GM10847 (cell line): ENCODE results near the gene HOXB4.

ENCODE experiments used
- POLR2A ChIP-seq: IDR thresholded peaks from 2 replicates; pipeline ENCODE4 v1.6.1; 2011; ENCODE audit not compliant: insufficient read length; ENCODE audit errors: extremely low read depth

Gene HOXB4

GRCh38 chr17:48596735-48597527 lies 18.8 kb upstream of the HOXB4 start:
- TF ChIP-seq POLR2A = no peak

GRCh38 chr17:48596000-48596734 lies 18.0 kb upstream of the HOXB4 start:
- TF ChIP-seq POLR2A = no peak

GRCh38 chr17:48595278-48595999 lies 17.3 kb upstream of the HOXB4 start:
- no peak for TF ChIP-seq POLR2A

GRCh38 chr17:48594538-48595277 lies 16.6 kb upstream of the HOXB4 start:
- TF ChIP-seq POLR2A = no peak

GRCh38 chr17:48593840-48594537 lies 15.8 kb upstream of the HOXB4 start:
- no peak for TF ChIP-seq POLR2A

GRCh38 chr17:48593126-48593829 lies 15.1 kb upstream of the HOXB4 start, which contains the start of gene HOXB5:
Gene HOXB5, minus strand, starts transcription at chr17:48593779. Its CDS starts 97 bp downstream, at chr17:48593682.
- TF ChIP-seq POLR2A = no peak

- no peak for TF ChIP-seq POLR2A
Observed at GRCh38 chr17:48592577-48592976, 14.4 kb upstream of the HOXB4 start.

- no peak for TF ChIP-seq POLR2A
Observed at GRCh38 chr17:48592057-48592514, 13.9 kb upstream of the HOXB4 start.

GRCh38 chr17:48591255-48592056 lies 13.3 kb upstream of the HOXB4 start:
- no peak for TF ChIP-seq POLR2A

- no peak for TF ChIP-seq POLR2A
Observed at GRCh38 chr17:48590607-48591161, 12.5 kb upstream of the HOXB4 start.

- TF ChIP-seq POLR2A = no peak
Observed at GRCh38 chr17:48589831-48590606, 11.9 kb upstream of the HOXB4 start, which contains the start of gene HOXB3. Gene HOXB3, minus strand, starts transcription at chr17:48590241. Its CDS starts 37,767 bp downstream, at chr17:48552474.
